Astrocyte of the cerebellum (primary cell): ENCODE data around the gene HAPSTR1.
A peak's percentile ranks its signal among the peaks of the same experiment; 100 is the strongest.

Experiments
- DNase-seq: peaks from one replicate; pipeline ENCODE4 v3.0.0-alpha.2; 2011; ENCODE audit warnings: low read depth
- H3K4me3 ChIP-seq: 2 replicates; pipeline ENCODE4 v1.5.1; 2011; ENCODE audit warnings: mild to moderate bottlenecking, low read depth, low read length, moderate library complexity
- in situ Hi-C: cut with HindIII; loops from 2 replicates; pipeline ENCODE4 v1.10.0; 2017; ENCODE audit warnings: low sequenced_read_pairs
- TF ChIP-seq, protein P1 (sequence below): IDR thresholded peaks from 2 replicates; pipeline ENCODE4 v1.5.1; 2012; ENCODE audit warnings: low read length, low read depth, moderate library complexity, mild to moderate bottlenecking; ENCODE audit errors: missing control alignments

The HAPSTR1 gene

DNA sequence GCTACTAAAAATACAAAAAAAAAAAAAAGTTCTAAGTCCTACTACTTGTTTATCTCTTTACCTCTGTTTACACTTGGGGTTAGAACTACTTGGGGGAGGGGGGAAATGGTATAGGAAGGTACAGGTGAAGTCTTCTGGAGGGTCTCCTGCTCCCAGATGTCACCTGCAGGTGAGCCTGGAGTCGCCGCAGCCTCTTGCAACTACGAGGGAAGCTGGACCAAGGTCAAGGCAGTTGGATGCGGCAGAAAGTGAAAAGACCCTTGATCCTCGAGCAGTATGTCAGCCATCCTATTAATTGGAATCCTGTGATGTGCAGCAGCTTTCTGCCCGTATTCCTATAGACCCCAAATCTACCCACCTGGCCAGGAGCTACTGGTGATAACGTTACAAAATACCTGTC, 33.0 kb downstream of the HAPSTR1 start:
- H3K4me3 ChIP-seq = no peak overlapping the region
- DNase-seq = no peak
- TF ChIP-seq, protein P1, sequence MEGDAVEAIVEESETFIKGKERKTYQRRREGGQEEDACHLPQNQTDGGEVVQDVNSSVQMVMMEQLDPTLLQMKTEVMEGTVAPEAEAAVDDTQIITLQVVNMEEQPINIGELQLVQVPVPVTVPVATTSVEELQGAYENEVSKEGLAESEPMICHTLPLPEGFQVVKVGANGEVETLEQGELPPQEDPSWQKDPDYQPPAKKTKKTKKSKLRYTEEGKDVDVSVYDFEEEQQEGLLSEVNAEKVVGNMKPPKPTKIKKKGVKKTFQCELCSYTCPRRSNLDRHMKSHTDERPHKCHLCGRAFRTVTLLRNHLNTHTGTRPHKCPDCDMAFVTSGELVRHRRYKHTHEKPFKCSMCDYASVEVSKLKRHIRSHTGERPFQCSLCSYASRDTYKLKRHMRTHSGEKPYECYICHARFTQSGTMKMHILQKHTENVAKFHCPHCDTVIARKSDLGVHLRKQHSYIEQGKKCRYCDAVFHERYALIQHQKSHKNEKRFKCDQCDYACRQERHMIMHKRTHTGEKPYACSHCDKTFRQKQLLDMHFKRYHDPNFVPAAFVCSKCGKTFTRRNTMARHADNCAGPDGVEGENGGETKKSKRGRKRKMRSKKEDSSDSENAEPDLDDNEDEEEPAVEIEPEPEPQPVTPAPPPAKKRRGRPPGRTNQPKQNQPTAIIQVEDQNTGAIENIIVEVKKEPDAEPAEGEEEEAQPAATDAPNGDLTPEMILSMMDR = no peak
- in situ Hi-C loops = loop anchor here (25.0 kb wide), 1 partner anchor 187 kb away; no protein-coding TSS in a partner anchor

DNA sequence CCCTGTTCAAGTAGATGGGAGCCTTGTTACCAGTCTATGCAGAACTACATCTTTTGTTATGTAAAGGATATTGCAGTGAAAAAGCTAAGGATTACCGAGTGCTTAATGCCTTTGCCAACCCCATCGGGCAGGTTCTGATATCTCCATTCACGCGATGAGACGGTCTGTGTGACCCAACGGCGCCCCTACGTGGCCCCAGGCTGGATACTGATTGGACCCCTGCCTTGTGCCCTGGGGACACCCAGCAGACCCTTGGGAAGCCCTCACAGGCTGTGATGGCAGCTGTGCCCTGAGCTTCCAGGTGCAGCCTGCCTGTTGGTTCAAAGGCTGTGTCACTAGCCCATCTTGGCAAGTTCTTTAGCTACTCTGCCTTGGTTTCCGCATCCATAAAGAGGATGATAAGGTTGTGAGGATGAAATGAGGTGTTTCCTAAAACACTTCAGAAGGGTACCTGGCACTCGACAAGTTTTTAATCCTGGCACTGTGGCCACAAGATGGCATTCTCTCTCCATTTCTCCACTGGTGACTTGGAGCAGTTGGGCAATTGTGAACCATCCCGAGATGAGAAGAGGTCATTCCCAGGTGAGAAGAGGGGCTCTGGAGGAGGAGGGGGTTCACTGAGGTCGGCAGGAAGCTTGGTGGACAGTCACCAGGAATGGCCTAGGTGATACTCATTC, 33.6 kb downstream of the HAPSTR1 start:
- no peak for DNase-seq
- TF ChIP-seq, protein P1 = peak; percentile 1
- no peak overlapping the region for H3K4me3 ChIP-seq
- in situ Hi-C loops = loop anchor here (25.0 kb wide), 1 partner anchor 188 kb away; no protein-coding TSS in a partner anchor

DNA sequence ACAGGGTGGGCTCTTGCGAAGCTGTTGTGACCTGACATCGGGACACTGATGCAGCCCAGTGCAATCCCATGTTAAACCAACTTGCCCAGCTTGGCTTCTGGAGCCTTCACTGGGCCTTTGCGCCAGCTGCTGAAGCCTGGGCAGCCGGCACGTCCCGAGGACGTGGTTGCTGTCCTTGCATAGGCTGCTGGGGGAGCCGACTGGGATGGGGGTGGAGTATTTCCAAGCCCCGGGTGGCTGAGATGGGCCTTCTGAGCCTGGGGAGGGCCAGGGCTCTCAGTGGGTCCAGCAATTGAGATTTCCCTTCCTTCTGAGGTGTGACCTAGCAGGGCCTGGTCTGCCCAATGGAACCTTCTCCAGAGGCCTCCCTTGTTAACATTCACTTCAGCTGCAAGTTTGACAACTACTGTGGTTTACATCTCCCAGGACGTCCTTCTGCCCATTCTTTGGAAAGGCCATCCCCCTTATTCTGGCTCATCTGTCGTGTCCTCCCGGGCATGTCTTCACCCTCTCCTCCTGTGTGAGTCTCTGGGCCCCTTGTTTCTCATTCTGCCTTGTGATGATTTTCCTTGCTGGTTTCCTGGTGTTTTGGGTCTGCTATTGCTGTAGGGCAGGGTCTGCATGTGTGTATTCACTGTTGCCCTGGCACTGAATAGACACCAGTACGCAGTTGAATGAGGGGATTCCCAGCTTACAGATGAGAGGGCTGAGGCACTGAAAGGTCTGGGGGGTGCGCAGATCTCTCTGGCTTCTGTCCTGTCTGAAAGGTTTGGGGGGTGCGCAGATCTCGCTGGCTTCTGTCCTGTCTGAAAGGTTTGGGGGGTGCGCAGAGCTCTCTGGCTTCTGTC, 34.4 kb downstream of the HAPSTR1 start:
- no peak overlapping the region for H3K4me3 ChIP-seq
- DNase-seq = no peak
- in situ Hi-C loops = no loop called here
- TF ChIP-seq, protein P1 = no peak

DNA sequence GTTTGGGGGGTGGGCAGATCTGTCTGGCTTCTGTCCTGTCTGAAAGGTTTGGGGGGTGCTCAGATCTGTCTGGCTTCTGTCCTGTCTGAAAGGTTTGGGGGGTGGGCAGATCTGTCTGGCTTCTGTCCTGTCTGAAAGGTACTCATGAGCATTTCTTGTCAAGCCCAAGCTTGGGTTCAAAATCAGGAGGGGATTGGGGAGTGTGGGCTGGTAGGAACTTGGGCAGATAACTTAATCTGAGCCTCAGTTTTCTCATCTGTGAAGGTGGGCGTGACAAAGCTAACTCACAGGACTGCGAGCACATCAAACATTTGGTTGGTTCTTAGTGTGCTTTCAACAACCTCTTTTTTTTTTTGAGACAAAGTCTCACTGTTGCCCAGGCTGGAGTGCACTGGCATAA, 35.2 kb downstream of the HAPSTR1 start:
- in situ Hi-C loops = no loop called here
- TF ChIP-seq, protein P1 = no peak
- no peak for DNase-seq
- H3K4me3 ChIP-seq = no peak overlapping the region

DNA sequence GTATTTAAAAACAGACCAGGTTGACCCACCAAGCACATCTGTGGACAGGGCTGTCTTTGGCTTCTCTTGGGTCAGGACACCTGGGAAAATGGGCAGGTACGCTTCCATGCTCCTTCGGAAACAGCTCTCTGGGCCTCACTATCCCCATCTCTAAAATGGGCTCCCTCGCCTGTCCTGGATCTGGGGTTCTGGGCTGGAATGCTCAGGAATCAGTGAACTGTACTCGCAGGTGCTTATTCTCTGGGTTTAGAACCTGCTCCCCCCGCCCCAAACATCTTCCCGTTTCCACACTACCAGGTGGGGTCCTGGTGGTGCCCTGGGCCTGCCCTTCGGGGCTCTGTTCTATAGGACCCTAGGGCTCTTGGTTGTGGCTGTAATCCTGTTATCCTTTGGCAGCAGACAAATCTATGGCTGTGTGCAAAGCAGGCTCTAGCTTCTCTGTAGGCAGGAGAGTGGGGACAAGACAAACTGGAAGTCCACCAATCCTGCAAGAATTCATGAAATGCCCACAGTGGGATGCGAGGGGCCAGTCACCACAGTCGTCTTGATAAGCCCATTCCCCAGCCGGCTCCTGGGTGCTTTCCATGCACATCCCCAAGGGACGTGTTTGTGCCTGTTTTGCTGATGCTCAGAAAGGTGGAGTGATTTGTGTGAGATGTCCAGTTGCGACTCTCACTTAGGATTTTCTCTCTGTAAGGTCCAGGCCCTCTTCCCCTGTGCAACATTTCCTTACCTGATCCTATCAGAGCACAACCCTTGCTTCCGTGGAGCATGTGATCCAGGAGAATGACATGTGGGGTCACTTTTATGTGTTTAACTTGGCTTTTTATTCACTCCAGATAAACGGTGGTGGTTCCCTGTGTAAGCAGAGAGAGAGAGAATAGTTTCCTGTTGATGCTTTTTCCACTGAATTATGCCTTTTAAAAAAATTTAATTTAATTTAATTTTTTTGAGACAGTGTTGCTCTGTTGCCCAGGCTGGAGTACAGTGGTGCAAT, 37.2 kb downstream of the HAPSTR1 start:
- no peak for DNase-seq
- no peak overlapping the region for H3K4me3 ChIP-seq
- in situ Hi-C loops = no loop called here
- TF ChIP-seq, protein P1 = no peak

DNA sequence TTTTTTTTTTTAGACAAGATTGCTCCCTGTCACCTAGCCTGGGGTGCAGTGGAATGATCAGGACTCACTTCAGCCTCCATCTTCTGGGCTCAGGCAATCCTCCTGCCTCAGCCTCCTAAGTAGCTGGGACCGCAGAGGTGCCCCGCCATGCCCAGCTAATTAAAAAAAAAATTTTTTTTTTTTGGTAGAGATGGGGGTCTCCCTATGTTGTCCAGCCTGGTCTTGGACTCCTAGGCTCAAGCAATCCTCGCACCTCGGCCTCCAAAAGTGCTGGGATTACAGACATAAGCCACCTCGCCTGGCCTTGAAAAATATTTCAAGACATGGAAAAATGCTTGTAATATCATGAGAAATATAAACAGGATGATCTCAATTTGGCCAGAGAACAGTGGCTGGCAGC, 42.9 kb downstream of the HAPSTR1 start:
- DNase-seq = no peak
- in situ Hi-C loops = no loop called here
- H3K4me3 ChIP-seq = no peak overlapping the region
- TF ChIP-seq, protein P1 = no peak
